Activated CD8-positive, alpha-beta memory T cell treated with anti-CD3 and anti-CD28 coated beads, Interleukin-2, amount 50 U/mL, for 48 hours (primary cell): ENCODE results near the gene KIF24.
"Not testable (repeated sequence)": the region's sequence is repeated elsewhere in the genome, so short reads cannot be mapped to it uniquely, and the experiment has no call there.

ENCODE experiments used
- DNase-seq: peaks from one replicate; pipeline ENCODE4 v3.0.0-alpha.2; 2020

KIF24 gene

DNA sequence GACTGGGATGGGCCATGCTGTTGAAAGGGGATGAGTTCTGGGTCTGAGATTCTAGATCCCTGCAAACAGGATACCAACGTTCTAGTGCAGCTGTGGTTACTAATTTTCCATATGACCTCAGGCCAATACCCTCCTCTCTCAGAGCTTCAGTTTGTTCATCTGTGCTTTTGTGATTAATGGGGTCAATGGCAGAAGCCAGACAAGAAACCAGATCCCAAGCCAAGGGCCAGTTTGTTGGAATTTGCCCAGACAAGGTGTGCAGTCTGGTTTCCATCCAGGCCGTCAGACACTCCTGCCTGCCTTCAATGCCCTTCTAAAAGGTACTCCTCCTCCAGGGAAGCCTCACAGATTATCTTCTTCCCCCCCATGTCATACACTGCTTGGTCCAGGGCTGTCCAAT, 36.2 kb upstream of the KIF24 start:
- no peak for DNase-seq

DNA sequence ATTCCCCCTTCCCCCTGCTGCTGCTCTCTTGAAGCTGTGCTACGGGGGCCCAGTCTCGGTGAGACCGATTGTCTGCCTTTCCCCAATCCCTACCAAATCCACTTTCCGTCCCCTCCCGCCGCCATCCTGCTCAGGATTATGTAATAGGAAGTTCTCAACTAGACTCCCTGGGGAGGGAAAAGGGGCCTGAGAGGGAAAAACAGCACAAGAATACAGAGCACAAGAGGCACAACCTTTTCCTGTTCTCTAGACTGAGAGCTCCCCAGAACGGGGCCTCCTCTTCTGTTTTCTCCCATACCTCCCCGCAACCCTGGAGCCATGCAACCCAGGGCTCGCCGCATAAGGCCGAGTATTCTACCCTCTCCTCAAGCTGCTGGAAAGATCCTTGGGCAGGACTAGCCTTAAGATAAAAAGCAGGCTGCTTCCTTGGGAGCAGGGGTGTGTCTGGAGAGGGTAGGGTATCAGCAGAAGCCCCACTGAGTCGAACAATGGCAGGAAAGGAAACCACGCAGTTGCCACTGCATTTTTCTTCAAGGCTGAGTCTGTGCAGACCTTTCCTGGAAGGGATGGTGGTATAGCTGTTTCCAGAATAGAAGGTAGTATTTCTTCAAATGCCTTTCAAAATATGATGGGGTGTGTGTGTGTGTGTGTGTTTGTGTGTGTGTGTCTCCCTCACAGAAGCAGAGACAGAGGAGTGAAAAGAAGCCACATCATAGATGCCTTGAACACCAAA, 34.7 kb upstream of the KIF24 start:
- DNase-seq: no peak

DNA sequence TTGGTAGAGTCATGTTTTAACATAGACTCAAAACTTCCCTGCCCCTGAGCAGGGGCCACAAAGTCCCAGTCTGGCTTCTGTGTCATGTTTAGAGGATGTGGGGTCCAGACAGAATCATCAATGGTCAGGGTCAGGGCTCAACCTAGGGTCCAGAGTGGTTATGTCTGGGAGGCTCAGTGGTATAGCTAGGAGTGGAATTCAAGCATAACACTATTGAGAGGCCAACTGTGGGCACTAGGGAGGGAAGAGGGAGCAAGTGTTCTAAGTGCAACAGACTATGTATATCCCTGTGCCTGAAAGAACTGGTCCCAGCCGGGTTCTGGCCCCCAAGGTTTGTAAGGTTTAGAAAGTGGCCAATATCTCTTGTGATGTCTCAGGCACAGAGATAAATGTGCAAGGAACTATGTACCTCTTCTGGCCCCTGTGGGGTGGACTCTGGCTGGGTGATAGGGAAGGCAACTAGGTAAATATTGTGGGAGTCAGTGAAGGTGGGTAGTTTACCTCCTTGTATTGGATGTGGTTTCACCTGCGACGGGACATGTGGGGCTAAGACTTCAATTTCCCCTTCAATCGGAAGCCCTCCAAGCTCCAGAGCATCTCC, 33.6 kb upstream of the KIF24 start:
- DNase-seq: no peak

DNA sequence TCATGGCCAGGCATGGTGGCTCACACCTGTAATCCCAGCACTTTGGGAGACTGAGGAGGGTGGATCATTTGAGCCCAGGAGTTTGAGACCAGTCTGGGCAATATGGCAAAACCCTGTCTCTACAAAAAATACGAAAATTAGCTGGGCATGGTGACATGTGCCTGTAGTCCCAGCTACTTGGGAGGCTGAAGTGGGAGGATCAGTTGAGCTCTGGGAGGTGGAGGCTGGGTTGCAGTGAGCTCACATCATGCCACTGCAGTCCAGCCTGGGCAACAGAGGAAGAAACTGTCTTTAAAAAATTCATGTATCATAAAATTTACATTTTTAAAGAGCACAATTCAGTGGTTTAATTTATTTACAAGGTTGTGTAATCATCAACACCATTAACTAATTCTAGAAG, 23.9 kb upstream of the KIF24 start:
- not testable (repeated sequence) for DNase-seq

DNA sequence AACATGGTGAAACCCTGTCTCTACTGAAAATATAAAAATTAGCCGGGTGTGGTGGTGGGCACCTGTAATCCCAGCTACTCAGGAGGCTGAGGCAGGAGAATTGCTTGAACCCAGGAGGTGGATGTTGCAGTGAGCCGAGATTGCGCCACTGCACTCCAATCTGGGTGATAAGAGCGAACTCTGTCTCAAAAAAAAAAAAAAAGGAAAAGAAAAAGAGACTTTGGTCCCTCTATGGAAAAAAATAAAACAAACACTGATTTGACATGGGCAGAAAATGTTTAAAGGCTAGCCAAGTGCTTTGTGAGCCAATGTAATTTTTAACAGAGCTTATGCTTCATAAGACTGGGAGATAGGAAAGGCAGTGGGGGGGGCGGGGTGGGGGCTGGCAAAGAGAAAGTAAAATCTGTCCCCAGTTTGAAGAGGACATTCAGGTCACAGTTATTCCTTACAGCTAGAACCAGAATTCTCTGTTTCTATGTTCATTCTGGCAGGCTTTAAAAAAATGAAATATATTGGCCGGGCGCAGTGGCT, 23.1 kb upstream of the KIF24 start:
- not testable (repeated sequence) for DNase-seq

DNA sequence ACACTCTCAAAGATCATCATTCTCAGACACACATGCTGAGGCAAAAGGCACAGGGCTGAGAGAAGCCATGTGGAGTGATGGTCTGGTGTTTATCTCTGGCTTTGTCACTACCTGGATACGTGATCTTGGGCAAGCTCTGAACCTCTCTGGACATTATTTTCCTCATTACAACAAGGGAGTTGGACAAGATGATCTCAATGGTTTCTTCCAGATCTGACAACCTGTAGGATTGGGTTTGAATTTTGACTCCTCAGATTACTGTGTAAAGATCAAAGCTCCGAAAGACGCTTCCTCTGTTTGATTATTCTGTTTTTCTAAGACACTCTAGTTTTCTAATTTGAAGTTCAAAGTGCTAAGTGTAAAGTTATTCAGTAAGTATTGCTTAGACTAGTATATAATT, 20.3 kb upstream of the KIF24 start:
- no peak for DNase-seq

DNA sequence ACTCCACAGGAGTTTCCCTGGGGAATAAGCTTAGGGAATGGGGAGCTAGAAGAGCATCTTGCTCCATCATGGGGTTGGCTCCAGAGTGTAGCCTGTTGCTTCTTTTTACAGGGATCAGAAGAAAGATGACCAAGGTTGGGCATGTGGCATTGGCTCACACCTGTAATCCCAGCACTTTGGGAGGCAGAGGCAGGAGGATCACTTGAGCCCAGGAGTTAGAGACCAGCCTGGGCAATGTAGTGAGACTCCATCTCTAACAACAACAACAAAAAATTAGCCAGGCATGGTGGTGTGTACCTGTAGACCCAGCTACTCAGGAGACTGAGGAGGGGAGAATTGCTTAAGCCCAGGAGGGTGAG, 18.7 kb upstream of the KIF24 start:
- DNase-seq: no peak

DNA sequence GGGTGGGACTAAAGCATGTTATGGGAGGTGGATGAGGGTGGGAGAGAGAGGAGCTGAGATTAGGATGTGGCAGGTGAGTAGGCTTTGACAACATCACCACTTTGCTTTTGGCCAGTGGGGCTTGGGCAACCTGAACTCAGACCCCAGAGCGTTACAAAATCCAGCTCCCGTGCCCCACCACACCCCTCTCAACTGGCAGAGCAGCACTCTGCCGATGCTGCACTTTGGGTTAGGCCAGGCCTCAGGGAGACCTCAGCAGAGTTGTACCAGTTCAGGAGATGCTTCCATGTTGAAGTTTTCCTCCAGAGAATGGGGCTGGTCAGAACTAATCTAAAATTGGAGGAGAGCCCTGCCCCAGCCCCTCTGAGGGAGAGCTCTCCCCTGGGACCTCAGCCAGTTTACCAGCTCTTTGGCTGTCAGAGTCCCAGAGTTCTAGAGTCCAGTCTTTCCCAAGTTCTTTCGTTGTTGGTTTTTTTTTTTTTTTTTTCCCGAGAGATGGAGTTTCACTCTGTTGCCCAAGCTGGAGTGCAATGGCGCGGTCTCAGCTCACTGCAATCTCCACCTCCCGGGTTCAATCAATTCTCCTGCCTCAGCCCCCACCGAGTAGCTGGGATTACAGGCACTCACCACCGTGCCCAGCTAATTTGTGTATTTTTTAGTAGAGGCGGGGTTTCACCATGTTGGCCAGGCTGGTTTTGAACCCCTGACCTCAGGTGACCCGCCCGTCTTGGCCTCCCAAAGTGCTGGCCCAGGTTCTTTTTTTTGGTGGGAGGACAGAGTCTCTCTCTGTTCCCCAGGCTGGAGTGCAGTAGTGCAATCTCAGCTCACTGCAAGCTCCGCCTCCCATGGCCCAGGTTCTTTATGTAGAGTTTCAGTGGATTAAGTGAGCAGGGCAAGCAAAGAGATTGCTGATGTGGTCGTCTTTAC, 18.1 kb upstream of the KIF24 start:
- no peak for DNase-seq

DNA sequence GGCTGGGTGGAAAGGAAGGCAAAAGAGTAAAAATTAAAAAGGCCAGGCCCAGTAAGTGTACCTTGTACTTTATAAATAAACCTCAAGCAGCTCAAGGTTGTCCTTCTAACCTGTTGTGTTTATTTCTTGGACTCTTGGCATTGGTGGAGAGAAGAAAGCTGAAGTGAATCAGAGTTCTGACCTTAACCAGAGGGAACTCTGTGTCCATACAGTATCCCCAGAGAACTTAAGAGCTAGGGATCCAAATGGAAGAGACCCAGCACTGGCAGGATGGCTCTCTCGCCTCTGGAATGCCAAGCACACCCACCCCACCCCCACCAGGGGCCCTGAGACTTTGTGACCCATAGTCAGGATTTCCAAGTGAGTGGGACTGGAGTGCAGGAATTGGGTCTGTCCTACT, 14.5 kb upstream of the KIF24 start:
- DNase-seq: no peak

DNA sequence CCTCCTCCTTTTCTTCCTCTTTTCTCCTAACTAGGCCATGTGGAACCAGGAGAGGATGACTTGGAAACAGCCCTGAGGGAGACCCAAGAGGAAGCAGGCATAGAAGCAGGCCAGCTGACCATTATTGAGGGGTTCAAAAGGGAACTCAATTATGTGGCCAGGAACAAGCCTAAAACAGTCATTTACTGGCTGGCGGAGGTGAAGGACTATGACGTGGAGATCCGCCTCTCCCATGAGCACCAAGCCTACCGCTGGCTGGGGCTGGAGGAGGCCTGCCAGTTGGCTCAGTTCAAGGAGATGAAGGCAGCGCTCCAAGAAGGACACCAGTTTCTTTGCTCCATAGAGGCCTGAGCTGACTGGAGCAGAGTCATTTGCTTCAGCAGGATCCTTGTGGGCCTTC, 14.0 kb upstream of the KIF24 start:
- no peak for DNase-seq

DNA sequence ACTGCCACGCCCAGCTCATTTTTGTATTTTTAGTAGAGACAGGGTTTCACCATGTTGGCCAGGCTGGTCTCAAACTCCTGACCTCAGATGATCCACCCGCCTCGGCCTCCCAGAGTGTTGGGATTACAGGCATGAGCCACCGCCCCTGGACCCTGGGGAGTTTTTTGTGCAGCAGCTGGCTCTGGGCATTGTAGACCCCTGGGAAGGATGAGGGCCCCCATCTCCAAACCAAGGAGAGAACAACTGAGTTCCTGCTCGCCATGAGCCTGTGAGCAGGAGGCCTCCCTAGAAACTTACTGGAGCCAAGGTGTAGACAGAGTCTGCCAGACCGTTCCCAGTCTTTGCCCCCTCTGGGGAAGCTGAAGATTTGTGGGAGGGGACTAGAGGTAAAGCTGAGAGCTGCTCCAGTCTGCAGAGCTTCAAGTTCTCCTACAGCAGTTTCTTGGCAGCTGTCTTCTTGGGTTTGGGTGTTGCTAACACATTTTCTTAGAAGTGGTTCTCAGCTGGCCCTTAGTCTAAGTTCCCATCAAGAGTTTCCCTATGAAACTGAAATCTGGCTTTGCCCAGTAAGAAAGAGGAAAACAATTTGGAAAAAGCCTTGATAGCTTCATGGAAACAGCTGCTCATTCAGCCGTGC, 12.7 kb upstream of the KIF24 start:
- DNase-seq: no peak

DNA sequence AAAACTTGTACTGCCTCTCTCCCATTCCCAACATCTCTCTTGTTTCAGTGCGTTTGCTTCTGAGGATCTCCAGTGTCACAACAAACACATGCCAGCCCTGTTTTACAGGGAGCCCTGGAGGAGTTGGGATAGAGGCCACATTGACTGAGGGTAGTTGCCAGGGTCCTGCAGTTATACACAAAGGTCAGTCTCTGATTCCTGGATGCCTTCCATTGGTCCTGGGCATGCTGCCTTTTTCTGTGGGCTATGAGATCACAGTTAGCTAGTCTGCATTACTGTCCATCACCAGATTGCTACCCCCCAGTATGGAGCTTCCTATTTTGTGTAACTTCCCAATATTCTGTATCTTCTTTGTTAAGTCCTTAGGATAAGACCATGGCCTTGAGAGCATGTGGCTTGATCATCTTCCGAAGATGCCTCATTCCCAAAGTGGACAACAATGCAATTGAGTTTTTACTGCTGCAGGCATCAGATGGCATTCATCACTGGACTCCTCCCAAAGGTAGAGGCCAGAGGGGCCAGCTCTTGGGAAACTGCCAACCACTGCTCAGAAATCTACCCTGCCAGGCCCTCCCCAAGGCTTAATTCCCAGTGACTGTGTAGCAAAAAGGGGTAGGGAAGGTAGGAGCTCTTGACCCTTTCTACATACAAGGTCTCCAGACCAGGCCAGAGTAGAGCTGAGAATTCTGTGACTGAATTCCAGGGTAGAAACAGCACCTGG, 9.8 kb upstream of the KIF24 start:
- DNase-seq: no peak

DNA sequence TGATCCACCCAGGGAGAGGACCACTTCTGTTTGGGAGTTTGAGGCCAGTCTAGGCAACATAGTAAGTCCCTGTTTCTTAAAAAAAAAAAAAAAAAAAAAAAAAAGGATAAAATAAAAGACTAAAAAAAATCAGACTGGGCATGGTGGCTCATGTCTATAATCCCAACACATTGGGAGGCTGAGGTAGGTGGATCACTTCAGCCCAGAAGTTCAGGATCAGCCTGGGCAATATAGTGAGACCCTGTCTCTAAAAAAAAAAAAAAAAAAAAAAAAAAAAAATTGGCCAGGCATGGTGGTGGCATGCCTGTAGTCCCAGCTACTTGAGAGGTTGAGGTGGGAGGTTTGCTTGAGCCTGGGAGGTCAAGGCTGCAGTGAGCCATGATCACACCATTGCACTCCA, 9.0 kb upstream of the KIF24 start:
- not testable (repeated sequence) for DNase-seq

DNA sequence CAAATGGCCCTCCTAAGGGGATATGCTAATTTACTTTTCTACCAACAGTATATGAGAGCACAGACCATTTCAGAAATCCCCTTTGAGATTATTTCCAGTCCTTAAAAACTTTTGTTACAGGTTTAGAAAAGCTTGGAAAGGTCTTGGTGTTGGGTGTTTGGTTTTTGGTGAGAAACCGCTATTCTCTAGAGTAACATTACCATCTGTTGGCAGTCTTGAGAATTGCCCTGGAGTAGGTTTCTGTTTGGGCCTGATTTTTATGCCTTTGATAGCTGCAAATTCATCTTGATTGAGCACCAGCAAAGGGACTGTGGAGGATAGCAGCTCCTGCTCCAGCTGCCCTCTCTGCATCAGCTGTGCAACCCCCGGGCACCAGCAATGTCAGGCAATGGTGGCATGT, 8.3 kb upstream of the KIF24 start:
- no peak for DNase-seq

DNA sequence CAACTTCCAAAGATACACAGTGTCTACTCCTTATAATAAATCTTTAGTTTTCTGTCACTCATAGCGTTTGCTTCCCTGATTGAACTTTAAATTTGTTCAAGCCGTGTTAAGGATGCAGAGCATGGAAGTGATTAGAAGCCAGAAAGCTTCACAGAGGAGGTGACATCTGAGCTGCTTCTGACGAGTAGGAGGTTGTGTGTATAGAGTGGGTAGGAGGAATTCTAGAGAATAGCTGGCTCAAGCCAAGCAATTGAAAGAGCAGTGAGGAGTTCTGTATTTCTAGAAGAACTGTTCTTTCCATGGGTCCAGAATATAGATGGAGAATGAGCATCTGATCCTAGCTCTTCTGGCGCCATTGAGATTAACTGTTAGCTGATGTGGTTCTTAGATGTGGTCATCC, 6.3 kb upstream of the KIF24 start:
- no peak for DNase-seq

DNA sequence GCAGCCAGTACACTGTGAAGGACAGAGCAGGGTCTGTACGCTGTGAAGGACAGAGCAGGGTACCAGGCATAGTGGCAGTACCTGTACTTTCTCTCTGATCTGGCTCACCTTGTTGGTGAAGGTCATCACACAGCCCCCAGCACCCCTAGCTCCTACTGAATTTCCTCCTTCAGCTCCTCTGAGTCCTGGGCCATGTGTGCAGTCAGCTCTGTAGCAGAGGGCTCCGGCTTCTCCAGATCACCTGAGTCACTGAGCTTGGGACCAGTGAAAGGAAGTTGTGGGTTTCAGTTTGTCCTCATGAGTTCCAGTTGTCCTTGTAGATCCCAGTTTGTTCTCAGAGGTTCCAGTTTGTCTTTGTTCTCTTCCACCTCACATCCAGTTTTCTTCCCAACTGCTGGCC, 5.8 kb upstream of the KIF24 start:
- DNase-seq: no peak

DNA sequence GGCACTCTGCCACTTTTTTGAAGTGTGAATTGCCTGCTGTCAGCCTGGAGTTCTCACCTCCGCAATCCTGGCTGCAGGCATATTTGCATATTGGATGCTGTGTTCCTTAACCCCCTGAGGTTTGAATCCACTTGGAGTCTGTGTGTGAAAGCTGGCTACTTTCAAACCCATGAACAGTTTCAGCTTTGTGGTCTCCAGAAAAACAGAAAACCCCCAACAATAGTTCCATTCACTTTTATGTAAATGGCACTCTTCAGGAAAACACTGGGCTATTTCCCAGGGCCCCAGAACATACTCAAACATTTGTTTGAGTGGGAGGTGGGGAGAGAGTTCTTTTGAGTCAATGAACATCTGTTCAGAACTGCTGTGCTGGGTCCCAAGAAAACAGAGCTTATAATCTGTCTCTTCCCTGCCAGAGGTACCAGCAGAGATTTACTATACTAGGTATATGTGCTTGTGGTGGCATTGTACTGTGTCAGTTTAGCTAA, 5.3 kb upstream of the KIF24 start:
- no peak for DNase-seq

DNA sequence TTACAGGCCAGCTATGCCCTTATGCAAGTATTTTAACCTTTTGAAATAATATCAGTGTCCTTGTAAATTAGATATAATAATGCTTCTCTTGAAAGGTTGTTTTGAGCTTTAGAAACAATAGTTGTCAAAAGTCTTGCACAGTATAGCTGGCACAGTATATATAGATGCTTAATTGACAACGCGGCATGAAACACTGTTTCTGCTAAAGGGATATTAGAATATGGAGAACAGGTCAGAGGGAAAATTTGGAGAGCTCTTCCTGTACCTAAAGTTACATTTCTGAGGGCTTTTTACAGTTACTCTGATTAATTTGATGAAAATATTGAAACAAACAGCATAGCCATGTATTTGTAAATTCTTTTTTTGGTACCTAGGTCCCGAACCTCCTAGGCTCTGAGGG, 4.8 kb upstream of the KIF24 start:
- no peak for DNase-seq

DNA sequence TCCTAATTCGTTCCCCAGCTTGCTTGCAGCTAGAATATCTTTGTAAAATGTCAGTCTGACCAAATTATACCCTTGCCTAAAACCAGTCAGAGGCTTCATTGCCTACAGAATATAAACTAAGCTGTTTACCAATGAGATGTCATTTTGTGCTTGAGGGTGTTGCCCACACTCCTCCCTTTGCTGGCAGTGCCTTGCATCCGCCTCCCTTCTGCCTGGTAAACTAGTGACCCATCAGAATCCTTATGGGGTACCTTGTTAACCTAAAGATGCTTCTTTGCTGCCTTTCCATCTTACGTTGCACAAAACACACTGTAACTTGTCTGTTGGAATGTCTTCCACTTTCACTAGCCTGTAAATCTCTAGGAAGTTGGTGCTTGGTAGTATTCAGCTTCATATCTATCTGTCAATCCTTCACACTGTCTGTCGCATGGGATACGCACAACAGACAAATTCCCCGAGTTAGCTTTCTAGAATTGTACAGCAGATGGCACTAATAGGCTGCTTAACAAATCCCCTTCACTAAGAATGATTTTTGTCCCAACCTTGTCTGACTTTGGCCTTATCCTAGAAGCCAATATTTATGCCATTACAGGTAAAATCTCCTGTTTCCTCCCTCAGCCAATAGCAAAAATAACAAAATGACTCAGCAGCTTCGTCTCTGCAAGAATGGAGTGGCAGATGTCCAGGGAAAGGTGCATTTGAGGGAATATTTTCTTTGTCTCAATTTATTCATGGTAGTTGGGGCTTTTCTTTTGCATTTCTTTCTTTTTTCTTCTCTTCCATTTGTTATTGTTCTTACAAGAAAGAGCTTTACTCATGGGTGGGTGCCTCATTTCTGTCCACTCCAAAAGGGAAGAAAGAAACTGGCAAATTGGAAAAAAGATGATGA, 3.3 kb upstream of the KIF24 start:
- no peak for DNase-seq

DNA sequence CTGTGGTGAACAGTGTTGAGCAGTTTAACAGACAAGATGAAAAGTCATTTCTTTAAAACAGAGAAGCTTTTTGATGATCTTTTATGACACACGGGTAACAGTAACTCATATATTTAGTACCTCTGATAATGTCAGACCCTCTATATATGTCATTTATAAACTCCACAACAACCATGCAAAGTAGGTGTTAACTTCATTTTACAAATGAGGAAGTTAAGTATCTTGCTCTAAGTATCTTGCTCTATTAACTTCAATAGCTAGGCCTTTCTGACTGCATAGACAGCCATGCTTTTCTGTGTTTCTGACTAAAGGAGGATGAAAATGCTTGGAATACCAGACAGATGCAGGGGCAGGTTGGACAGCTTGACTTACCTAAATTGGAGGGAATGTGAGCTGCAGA, 2.1 kb upstream of the KIF24 start:
- DNase-seq: no peak

DNA sequence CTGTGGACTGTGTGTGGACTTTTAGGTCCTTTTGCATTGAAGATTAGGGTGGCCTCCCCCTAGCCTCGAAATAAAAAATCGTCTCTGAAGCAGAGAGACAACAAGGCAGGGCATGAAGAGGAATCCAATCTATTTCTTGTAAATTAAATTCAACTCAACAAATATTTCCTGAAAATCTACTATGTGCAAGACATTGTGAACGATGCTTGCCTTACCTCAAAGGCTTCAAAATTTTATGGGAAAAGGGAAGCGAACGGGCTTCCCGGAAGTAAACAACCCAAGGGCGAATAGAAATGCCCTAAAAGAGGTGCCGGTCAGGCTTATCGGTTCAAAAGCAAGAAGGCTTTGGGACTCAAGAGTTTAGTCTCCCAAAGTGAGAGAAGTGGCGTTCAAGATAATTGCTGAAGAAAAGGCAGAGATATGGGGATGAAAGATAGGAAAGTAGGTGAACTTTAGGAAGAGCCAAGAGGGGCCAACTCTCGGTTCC, 525 bp downstream of the KIF24 start:
- no peak for DNase-seq
